Myocyte (in vitro differentiated cells): ENCODE results near the gene ITCH. TPM values are rescaled to one million over a fixed set of nuclear protein-coding genes. Genes with fewer than 3 reads are reported as not detected.
A peak's percentile ranks its signal among the peaks of the same experiment; 100 is the strongest.

Experiments used
- DNase-seq: peaks from one replicate; pipeline ENCODE4 v3.0.0-alpha.2; 2012; ENCODE audit warnings: low read depth
- total RNA-seq: library from RNA; depleted of rRNA; stranded (reverse); fragments of >200 nt; gene quantifications from 2 replicates; pipeline ENCODE4 v1.2.3, GENCODE V29; 2014

The ITCH gene
- total RNA-seq, 1 donor from 2014 or later: 63.7 TPM

DNA sequence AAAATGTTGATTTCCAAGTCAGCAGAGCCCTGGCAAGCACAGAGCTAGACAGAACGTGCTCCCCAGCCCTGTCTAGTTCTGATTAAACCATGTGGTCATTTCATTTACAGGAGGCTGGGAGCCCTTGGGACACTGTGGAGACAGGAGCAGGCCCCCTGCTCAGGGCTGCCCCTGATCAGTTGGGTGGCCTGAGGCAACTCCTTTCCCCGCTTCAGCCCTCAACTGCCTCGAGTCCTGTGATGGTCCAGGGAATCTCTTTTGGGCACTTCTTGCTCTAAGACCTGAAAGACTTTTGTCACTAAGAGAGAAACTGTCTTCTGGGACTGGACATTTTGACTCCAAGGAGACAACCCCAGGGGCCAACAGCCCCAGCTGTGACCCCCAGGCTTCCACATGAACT is 166.7 kb downstream of the ITCH start:
- DNase-seq: no peak

GRCh38 chr20:34530342-34530741 is 167.3 kb downstream of the ITCH start:
- no peak for DNase-seq

GRCh38 chr20:34531608-34532265 is 168.7 kb downstream of the ITCH start:
- no peak for DNase-seq

DNA sequence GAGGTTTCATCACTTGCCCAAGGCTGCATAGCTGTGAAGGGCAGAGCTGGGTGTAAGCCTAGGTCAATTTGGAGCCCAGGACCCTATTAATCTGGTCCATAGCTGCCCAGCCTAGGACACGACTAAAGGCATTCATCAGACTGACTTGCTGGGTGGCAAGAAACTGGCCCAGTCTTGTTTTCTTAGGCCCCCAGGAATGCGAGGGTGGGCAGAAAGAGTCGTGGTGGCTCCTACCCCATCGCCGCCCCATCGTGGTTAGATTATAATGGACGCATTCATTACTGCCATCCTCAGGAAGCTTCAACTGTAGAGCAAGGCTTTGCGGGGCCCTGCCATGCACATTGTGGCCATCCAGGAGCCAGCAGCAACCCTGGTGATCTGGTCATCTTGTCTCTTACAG is 169.2 kb downstream of the ITCH start:
- DNase-seq: no peak

DNA sequence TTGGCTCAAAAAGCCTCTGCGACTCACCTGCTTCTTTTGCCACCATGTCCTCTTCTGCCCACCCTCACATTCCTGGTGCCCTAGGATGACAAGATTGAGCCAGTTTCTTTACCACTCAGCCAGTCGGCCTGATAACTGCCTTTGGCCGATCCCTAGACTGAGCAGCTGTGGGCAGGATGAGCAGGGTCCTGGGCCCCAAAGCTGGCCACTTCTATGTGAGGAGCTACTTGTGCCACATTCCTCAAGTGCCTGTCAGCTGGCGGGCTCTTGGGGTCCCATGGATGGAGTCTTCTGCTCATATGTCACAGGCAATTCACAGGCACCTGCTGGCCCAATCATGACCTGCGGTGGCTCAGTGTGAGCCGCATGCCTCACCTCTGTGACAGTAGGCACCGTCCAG is 169.7 kb downstream of the ITCH start:
- DNase-seq: no peak

DNA sequence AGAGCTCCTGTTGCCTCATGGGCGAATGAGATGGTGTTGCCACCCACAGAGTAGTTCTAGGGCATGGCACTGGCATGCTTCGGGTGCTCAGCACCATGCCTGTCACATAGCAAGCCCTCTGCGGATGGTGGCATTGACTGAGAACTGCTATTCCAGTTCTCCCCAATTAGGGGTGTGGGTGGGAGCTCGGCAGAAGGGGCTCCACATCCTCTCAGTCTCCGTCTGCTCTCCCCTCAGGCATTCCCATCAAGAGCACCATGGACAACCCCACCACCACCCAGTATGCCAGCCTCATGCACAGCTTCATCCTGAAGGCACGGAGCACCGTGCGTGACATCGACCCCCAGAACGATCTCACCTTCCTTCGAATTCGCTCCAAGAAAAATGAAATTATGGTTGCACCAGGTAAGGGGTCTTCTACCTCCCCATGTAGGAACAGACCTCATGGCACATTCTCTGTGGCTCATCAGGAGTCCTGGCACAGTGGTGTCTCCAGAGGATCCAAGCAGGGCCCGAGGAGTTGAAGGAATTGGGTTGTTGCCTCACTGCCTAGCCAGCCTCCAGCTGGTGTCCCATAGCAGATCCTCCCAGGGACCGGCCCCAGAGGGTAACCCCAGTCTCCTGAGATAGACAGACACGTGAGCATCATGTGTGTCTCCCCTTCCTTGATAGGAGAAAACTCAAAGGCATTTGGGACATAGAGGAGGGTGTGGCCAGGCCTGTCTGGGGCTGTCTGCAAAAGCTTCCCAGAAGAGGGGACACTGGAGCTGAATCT is 171.5 kb downstream of the ITCH start:
- no peak for DNase-seq

DNA sequence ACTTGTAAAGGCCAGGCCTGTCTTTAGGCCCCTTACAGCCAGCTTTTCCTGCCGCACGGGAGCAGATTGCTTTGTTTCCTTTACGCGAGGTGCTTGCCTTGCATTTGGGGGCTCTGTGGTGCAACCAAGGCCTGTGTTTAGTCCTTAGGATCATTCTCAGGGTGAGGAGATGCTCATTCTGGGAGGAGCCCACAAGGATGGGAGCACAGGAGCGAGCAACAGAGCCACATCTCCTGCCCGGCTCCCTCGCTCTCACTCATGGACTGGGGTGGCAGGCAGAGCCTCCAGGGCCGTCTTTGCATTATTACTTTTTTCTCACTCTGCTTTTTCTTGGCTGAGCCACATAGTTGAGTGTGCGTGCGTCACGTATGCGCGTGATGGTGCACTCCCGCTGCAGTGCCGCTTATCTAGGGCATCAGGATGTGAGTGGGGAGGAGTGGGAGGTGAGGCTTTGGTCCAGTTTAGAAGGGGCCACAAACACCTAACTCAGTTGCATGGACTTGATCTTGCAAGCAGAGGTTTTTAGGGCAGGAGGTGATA is 172.3 kb downstream of the ITCH start:
- no peak for DNase-seq

- no peak for DNase-seq
These were observed 172.8 kb downstream of the ITCH start for GRCh38 chr20:34535857-34536256.

- DNase-seq: peak; percentile 32
These were observed 173.8 kb downstream of the ITCH start for GRCh38 chr20:34536798-34537394.

GRCh38 chr20:34537651-34538050 is 174.6 kb downstream of the ITCH start:
- no peak for DNase-seq

- peak; percentile 50 for DNase-seq
These were observed 175.6 kb downstream of the ITCH start for GRCh38 chr20:34538671-34539123.

DNA sequence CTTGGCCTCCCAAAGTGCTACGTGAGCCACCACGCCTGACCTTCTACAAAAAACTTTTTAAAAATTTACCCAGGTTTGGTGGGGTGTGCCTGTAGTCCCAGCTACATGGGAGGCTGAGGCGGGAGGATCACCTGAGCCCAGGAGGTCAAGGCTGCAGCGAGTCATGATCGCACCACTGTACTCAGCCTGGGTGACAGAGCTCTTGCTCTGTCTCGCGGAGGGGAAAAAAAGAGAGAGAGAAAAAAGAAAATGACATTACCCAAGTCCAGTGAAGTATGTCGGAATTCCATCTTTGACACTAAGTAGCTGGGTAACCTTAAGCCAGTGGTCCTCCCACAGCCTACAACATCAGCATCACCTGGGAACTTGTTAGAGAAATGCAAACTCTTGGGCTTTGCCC is 176.7 kb downstream of the ITCH start:
- DNase-seq: no peak

- DNase-seq: no peak
These were observed 177.7 kb downstream of the ITCH start for GRCh38 chr20:34540596-34541263.

GRCh38 chr20:34541264-34541901 is 178.3 kb downstream of the ITCH start:
- no peak for DNase-seq

GRCh38 chr20:34541917-34542316 is 178.8 kb downstream of the ITCH start:
- DNase-seq: no peak

- DNase-seq: no peak
These were observed 179.4 kb downstream of the ITCH start for GRCh38 chr20:34542439-34542838.

DNA sequence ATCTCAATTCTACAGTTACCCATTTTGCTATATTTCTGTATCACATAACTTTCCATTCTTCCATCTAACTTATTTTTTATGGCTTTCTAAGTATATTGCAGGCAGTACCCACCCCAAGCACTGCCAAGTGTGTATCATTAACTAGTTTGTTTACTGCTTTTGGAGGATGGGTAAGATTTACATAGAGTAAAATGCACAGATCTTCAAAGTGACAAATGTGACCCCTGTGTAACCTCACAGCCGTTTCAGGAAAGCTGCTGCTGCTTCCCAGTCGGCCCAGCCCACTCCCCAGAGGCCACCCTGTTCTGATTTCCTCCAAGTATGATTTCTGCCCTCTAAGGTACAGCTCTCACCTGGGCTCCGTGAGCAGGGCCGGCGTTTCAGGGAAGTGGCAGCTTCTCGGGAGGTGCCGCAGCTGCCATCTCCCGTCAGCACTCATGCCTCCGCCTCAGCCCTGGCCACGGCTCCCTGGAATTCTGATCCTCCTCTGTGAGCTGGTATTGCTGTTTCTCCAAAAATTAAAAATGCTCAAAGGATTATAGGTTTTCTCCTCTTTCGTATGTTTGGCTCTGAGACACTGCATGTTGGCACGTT is 180.5 kb downstream of the ITCH start:
- DNase-seq: no peak

GRCh38 chr20:34544109-34544796 is 181.2 kb downstream of the ITCH start:
- DNase-seq: no peak

DNA sequence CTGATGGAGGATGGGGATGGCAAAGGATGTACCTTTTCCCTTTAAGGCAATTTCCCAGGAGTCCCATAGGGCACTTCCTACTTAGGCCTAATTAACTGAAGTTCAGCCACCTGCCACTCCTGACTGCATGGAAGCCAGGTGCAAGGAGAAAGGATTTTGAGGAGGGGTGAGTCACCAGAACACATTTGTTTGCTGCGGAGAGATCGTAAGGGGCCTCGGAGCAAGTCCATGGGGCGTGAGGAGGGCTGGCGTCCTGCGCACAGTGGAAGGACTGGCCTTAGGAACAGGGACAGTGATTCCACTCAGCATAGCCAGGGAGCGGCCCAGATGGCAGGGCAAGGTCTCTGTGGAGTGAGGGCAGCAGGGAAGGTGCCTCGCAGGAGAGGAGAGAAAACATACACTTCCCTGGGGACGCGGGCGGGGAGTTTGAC is 183.7 kb downstream of the ITCH start:
- no peak for DNase-seq
